Glomerular visceral epithelial cell (primary cell): ENCODE data around the gene CD300LD.
"Not testable (repeated sequence)": the region's sequence is repeated elsewhere in the genome, so short reads cannot be mapped to it uniquely, and the experiment has no call there.

ENCODE experiments used
- DNase-seq: peaks from one replicate; pipeline ENCODE4 v3.0.0-alpha.2; 2016; ENCODE audit errors: extremely low spot score

CD300LD gene

DNA sequence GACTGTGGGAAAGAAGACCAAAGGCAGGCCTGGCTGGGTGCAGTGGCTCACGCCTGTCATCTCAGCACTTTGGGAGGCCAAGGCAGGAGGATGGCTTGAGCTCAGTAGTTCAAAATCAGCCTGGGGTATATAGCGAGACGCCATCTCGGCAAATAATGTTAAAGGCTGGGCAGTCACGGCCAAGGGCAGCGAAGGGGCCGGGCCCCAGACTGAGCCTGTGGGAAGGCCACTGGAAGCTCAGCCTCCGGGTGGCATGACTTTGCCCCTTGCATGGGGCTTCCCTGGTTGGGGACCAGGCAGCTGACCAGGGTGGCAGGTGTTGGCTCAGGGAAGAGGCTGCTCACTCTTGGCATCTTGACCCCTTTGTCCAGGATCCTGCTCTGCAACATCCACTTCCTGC is 14.0 kb upstream of the CD300LD start:
- no peak for DNase-seq

GRCh38 chr17:74605361-74605760 is 13.3 kb upstream of the CD300LD start:
- DNase-seq: peak; percentile 59

- no peak for DNase-seq
Measured at GRCh38 chr17:74604761-74605160, 12.7 kb upstream of the CD300LD start.

- DNase-seq: peak; percentile 54
Measured at GRCh38 chr17:74604200-74604599, 12.1 kb upstream of the CD300LD start.

- no peak for DNase-seq
Measured at GRCh38 chr17:74603746-74604145, 11.7 kb upstream of the CD300LD start.

GRCh38 chr17:74603037-74603635 is 11.1 kb upstream of the CD300LD start:
- no peak for DNase-seq

DNA sequence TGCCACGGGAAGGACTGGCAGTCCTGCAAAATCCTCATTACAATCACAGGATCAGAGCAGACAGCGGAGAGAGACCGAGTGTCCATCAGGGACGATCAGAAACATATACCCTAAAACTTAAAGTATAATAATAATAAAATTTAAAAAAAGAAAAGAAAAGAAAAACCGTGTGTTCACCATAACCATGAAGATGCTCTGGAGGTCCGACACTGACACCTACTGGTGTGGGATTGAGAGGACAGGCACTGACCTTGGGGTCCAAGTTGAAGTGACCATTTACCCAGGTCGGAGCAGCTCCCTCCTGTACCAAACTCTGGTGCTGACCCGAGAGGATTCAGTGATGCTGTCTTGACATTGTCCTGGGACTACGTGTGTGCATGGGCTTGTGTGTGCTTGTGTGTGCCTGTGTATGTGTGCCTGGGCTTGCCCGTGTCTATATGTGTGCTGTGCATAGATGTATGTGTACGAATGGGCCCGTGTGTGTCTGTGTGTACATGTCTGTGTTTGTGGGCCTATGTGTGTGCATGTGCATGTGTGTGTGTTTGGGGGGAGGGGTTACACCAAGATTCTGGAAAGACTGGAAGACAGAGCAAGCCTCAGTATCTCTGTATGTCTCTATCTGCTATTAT is 10.0 kb upstream of the CD300LD start:
- peak; percentile 44 for DNase-seq

DNA sequence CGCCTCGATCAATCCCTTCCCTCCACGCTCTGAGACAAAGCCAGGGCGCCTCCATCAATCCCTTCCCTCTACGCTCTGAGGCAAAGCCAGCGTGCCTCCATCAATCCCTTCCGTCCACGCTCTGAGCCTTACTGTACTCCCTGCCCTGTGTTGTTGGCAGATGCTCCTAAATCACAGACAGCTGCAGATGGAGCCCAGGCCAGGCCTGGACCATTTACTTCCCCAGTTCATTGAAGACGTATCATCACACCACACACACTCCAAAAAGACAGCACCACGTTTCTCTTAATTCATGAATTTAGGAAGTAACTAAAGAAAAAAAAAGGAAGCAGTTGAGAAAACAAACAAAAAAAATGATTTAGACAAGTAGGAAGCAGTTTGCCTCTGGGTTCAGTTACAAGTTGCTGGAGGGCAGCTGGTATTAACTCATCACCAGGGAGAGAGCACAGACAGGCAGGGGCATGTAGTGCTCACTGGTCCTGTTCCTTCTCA is 7.4 kb upstream of the CD300LD start:
- DNase-seq: no peak

GRCh38 chr17:74599023-74599399 is 6.9 kb upstream of the CD300LD start:
- DNase-seq: no peak

GRCh38 chr17:74598346-74599022 is 6.4 kb upstream of the CD300LD start:
- DNase-seq: no peak

DNA sequence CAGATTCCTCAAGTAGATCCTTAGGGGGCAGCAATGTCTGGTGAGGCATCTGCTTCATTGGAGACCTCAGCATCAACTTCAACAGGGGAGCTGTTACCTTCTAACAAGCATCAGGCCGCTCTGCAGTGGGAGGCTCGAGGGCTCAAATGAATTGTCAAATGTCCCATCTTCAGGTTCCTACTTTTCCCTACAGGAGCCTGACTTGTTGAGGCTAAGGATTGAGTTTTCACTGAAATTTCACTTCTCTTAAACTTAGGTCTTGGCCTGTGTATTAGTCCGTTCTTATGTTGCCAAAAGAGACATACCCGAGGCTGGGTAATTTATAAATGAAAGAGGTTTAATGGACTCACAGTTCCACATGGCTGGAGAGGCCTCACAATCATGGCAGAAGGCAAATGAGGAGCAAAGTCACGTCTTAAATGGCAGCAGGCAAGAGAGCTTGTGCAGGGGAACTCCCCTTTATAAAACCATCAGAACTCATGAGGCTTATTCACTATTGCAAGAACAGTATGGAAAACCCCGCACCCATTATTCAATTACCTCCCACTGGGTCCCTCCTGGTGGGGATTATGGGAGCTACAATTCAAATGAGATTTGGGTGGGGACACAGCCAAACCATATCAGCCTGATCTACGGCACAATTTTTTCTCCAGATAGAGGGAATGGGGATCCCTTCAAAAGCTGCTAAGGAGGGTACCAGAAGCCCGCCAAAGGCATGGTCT is 5.1 kb upstream of the CD300LD start:
- no peak for DNase-seq

GRCh38 chr17:74595037-74595750 is 3.1 kb upstream of the CD300LD start:
- no peak for DNase-seq

GRCh38 chr17:74591503-74591902 is 580 bp downstream of the CD300LD start:
- DNase-seq: no peak

DNA sequence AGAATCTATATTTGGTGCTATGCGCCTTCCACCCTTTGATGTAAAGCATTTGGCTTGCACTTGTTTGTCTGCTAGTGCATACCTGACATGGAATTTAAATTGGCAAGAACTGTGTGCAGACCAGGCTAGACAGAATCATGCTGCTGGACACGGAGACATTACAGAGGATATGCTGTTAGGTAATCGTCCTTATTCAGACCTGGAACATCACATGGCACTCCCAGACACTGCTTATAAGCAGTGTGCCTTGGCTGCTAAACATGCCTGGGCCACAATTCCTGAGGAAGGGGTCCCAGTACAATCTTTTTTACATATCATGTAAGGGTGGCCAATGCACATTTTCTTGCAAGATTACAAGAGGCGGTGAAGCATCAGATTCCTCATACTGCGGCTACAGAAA is 6.4 kb downstream of the CD300LD start:
- no peak for DNase-seq

DNA sequence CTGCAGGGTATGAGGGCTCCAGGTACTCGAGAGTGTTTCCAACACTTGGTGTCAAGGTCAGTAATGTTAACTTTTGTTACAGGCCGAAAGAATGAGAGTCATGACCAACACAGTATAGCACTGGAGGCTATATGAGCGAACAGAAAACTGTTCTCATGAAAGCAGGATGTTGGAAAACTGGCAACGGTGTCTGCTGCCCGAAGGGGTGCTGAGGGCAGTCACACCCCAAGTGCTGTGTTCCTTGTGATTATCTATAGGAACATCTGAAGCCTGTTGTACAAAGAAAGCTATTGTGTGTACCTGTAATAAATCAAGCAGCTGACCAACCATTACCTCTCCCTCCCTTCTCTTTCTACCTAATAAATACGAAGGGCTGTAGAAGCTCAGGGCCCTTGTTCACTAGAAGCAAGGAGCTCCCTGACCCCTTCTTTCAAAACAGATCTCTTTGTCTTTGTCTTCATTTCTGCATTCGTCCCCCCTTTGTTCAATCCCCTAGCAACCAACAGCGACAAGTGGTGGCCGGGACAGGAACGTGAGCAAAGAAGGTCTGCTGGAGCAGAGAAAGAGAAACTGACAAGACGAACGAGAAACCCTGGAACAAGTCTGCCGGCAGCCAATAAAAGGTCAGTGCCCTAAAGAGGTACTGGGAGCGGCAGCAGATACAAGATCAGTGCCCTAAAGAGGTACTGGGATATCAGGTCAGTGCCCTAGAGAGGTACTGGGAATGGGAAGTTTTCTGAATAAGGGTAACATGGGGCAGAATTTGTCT is 7.6 kb downstream of the CD300LD start:
- no peak for DNase-seq

DNA sequence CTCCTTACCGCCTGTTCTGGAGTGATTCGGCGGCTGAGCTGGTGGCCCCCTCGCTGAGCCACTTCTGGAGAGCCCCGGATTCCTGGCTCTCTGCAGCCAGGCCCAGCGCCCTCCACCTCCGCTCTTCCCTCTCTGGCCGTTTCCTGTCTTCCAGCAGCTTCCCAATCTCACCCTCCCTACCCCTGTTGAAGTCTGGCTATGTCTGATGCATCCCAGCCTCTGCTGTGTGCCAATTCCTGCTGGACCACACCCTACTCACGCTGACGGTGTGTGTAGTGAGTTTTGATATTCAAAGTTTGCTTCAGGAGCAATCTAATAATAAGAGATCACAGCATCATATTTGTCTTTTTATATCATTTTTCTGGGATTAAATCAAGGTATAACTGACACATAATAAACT is 9.4 kb downstream of the CD300LD start:
- DNase-seq: no peak

DNA sequence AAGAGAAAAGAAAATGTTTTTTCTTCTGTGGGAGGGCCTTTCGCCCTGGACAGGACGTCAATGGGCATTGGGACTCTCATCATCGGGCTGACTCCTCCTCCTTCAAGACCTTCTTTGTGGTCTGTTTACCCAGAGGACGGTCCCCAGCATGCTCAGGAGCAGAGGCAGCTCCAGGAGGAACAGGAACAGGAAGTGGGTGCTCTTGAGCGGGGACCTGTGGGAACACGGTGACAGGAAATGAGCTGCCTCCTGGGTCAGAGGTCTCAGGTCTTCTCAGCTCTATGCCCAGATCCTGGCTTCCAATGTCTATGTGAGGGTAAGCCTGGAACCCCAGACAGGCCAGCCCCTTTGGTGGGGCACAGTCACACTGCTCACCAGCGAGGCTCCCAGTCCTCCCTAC is 12.2 kb downstream of the CD300LD start:
- no peak for DNase-seq

DNA sequence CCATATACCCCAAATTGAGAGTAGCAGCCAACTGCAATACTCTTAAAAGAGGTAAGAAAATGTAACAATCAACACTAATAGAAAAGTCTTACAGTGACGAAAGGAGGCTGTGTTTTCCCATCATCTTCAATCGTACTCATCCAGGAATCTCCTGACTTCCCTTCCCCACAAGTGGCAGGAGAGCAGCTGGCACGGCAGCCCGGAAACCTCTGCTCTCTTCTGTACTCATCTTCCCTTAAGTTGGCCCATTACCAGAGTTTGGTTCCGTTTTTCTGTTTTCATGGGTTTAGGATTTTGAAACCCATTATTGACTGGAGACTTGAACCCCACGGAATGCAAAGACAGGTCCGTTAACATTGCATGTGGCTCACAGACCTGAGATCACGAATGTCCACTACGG is 13.1 kb downstream of the CD300LD start:
- no peak for DNase-seq

- DNase-seq: no peak
Measured at GRCh38 chr17:74574489-74575142, 17.5 kb downstream of the CD300LD start.

DNA sequence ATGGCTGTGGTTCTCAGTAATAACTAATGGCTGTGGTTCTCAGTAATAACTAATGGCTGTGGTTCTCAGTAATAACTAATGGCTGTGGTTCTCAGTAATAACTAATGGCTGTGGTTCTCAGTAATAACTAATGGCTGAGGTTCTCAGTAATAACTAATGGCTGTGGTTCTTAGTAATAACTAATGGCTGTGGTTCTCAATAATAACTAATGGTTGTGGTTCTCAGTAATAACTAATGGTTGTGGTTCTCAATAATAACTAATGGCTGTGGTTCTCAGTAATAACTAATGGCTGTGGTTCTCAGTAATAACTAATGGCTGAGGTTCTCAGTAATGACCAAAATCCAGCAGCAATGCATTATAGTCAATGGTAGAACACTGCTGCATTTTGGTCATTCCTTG is 18.4 kb downstream of the CD300LD start:
- not testable (repeated sequence) for DNase-seq

- no peak for DNase-seq
Measured at GRCh38 chr17:74573169-74573568, 18.9 kb downstream of the CD300LD start.
